ENCODE measurements around the gene AP4S1. TPM values are rescaled to one million over a fixed set of nuclear protein-coding genes. Genes with fewer than 3 reads are reported as not detected.

AP4S1 gene
- total RNA-seq, 2 donors from 2014 or later, result 7.6 to 11.1 TPM

- no peak overlapping the region for H3K27ac ChIP-seq (ENCODE audit: low read depth, low read length)
- Mint-ChIP-seq H3K27ac (peak overlapping the region; percentile 1), H3K9me3 (no peaks in the 10 kb centered on the region), H3K4me1 (peaks cover 31% of the 10 kb centered on the region), H3K36me3 (ENCODE audit: low read depth) (no peaks in the 10 kb centered on the region), H3K4me3 (no peak overlapping the region), H3K27me3 (ENCODE audit: insufficient read depth) (no peaks in the 10 kb centered on the region)
- peaks cover 10% of the 10 kb centered on the region for H3K4me1 ChIP-seq (ENCODE audit: control insufficient read depth, insufficient read depth, low read length)
- DNase-seq, result peak; percentile 56
- WGBS, 2 experiments (ENCODE audit: insufficient coverage in 1 of 2, insufficient read length in 1 of 2), result 60 to 81% methylated on average over 1 to 3 of the region's 3 CpGs
- no peaks in the 10 kb centered on the region for H3K27me3 ChIP-seq (ENCODE audit: control insufficient read depth, insufficient read depth, low read length, poor library complexity, severe bottlenecking)
- H3K36me3 ChIP-seq (ENCODE audit: control insufficient read depth, insufficient read depth, low read length), result no peaks in the 10 kb centered on the region
- H3K4me3 ChIP-seq (ENCODE audit: low read length), result no peak overlapping the region
- no peaks in the 10 kb centered on the region for H3K9me3 ChIP-seq (ENCODE audit: control insufficient read depth, low read length)
- no peak overlapping the region for H3K9ac ChIP-seq (ENCODE audit: extremely low read depth, low read length, poor library complexity, severe bottlenecking)
- TF ChIP-seq, protein P1, sequence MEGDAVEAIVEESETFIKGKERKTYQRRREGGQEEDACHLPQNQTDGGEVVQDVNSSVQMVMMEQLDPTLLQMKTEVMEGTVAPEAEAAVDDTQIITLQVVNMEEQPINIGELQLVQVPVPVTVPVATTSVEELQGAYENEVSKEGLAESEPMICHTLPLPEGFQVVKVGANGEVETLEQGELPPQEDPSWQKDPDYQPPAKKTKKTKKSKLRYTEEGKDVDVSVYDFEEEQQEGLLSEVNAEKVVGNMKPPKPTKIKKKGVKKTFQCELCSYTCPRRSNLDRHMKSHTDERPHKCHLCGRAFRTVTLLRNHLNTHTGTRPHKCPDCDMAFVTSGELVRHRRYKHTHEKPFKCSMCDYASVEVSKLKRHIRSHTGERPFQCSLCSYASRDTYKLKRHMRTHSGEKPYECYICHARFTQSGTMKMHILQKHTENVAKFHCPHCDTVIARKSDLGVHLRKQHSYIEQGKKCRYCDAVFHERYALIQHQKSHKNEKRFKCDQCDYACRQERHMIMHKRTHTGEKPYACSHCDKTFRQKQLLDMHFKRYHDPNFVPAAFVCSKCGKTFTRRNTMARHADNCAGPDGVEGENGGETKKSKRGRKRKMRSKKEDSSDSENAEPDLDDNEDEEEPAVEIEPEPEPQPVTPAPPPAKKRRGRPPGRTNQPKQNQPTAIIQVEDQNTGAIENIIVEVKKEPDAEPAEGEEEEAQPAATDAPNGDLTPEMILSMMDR (conservative IDR thresholded peaks at IDR 0.05), result no peak
Observed at GRCh38 chr14:31029016-31029970, 3.8 kb downstream of the AP4S1 start.

GRCh38 chr14:31030469-31030868, 5.0 kb downstream of the AP4S1 start:
- H3K36me3 Mint-ChIP-seq (ENCODE audit: low read depth), result no peaks in the 10 kb centered on the region
- peaks cover 10% of the 10 kb centered on the region for H3K4me1 ChIP-seq (ENCODE audit: control insufficient read depth, insufficient read depth, low read length)
- H3K27ac ChIP-seq (ENCODE audit: low read depth, low read length), result no peak overlapping the region
- peaks cover 25% of the 10 kb centered on the region for H3K4me1 Mint-ChIP-seq
- TF ChIP-seq, protein P1 (conservative IDR thresholded peaks at IDR 0.05), result no peak
- no peak overlapping the region for H3K4me3 ChIP-seq (ENCODE audit: low read length)
- H3K27ac Mint-ChIP-seq, result no peak overlapping the region
- DNase-seq, result peak; percentile 27
- no peaks in the 10 kb centered on the region for H3K27me3 Mint-ChIP-seq (ENCODE audit: insufficient read depth)
- no peak overlapping the region for H3K9ac ChIP-seq (ENCODE audit: extremely low read depth, low read length, poor library complexity, severe bottlenecking)
- H3K36me3 ChIP-seq (ENCODE audit: control insufficient read depth, insufficient read depth, low read length), result no peaks in the 10 kb centered on the region
- 91 to 92% methylated on average over 5 of the region's 5 CpGs for WGBS, 2 experiments (ENCODE audit: insufficient coverage in 1 of 2, insufficient read length in 1 of 2)
- no peaks in the 10 kb centered on the region for H3K9me3 Mint-ChIP-seq
- H3K4me3 Mint-ChIP-seq, result no peak overlapping the region
- no peaks in the 10 kb centered on the region for H3K27me3 ChIP-seq (ENCODE audit: control insufficient read depth, insufficient read depth, low read length, poor library complexity, severe bottlenecking)
- no peaks in the 10 kb centered on the region for H3K9me3 ChIP-seq (ENCODE audit: control insufficient read depth, low read length)

- no peaks in the 10 kb centered on the region for H3K9me3 Mint-ChIP-seq
- Histone ChIP-seq H3K27ac (ENCODE audit: low read depth, low read length) (no peak overlapping the region), H3K9me3 (ENCODE audit: control insufficient read depth, low read length) (peaks cover 8% of the 10 kb centered on the region), H3K27me3 (ENCODE audit: control insufficient read depth, insufficient read depth, low read length, poor library complexity, severe bottlenecking) (no peaks in the 10 kb centered on the region), H3K4me3 (ENCODE audit: low read length) (no peak overlapping the region), H3K4me1 (ENCODE audit: control insufficient read depth, insufficient read depth, low read length) (peaks cover 9% of the 10 kb centered on the region), H3K36me3 (ENCODE audit: control insufficient read depth, insufficient read depth, low read length) (no peaks in the 10 kb centered on the region), H3K9ac (ENCODE audit: extremely low read depth, low read length, poor library complexity, severe bottlenecking) (no peak overlapping the region)
- H3K4me3 Mint-ChIP-seq, result no peak overlapping the region
- H3K27me3 Mint-ChIP-seq (ENCODE audit: insufficient read depth), result no peaks in the 10 kb centered on the region
- peak; percentile 45 for DNase-seq
- H3K27ac Mint-ChIP-seq, result no peak overlapping the region
- 94% methylated on average over 4 of the region's 4 CpGs; no CpG with 5 or more reads in 1 of the 2 experiments for WGBS, 2 experiments (ENCODE audit: insufficient coverage in 1 of 2, insufficient read length in 1 of 2)
- H3K4me1 Mint-ChIP-seq, result peaks cover 20% of the 10 kb centered on the region
- H3K36me3 Mint-ChIP-seq (ENCODE audit: low read depth), result peaks cover 2% of the 10 kb centered on the region
- TF ChIP-seq, protein P1 (conservative IDR thresholded peaks at IDR 0.05), result no peak
Observed at GRCh38 chr14:31036552-31036951, 11.1 kb downstream of the AP4S1 start.
